HG03135 (cell line): Measurements from ENCODE around the gene DOC2B.

Source experiments
- ATAC-seq: cut with Tn5 transposase; IDR thresholded peaks from one replicate; pipeline ENCODE4 v1.9.1; 2021; ENCODE audit warnings: mild to moderate bottlenecking, moderate library complexity; ENCODE audit not compliant: unreplicated experiment

DOC2B gene

DNA sequence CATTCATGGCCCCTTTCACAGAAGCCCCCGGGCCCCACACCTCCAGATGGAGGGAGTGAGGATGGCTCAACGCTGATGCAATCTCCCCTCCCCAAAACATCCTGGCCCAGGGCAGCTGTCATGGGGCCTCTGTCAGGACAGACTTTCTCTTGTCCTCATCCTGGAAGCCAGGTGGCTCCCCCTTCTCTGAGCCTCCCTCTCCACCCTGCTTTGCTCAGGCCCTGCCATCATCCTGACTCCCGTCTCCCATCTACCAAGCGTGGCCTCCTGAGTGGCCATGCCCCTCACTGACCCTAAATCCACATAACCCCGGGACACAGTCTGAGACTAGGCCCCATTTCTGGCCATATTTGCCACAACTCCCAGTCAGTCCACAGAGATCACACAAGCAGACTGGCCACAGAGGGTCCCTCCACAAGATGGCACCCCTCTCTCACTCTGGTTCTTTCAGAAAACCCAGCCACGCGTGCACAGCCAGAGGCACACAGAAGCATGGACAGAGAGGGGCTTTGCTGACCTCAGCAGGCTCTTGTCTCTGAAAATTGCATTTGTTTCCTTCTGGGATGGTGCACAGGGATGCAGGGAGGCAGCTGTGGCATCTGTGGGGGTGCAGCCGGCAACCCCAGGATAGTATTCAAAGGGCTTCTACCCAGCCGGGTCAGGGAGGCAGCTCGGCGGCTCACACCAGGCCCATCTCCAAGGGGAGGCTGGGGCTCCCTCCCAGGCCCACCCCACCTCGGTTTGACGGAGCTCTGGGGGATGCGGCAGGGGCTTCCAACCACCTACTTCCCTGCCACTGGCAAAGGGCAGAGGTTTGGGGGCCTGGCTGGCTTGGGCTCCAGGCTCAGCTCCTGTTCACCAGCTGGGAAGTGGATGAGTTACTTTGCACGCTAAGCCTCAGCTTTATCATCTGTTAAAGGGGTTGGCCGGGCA lies 16.9 kb downstream of the DOC2B start:
- ATAC-seq: no peak

- no peak for ATAC-seq
Observed at GRCh38 chr17:163514-164098, 17.8 kb downstream of the DOC2B start.

GRCh38 chr17:162689-163088 lies 18.8 kb downstream of the DOC2B start:
- ATAC-seq: no peak

- no peak for ATAC-seq
Observed at GRCh38 chr17:161481-161880, 20.0 kb downstream of the DOC2B start.

DNA sequence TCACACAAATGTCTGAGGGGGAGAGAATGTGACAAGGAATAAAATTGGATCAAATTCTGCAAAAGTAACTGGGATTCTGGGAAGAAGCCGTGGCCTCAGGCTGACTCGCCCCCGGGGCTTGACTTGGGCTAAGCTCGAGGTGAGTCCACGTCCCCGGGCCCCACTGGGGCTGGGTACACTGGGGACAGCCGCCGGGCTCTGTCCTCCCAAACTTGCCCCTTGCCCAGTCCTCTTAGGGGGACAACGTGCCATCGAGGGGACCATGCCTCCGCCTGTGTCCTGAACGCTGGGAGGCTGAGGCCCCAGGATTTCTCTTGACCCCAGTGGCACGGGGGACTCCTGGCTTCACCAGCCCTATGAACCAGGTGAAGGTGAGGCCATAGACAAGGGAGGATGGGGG lies 21.1 kb downstream of the DOC2B start:
- ATAC-seq: no peak

DNA sequence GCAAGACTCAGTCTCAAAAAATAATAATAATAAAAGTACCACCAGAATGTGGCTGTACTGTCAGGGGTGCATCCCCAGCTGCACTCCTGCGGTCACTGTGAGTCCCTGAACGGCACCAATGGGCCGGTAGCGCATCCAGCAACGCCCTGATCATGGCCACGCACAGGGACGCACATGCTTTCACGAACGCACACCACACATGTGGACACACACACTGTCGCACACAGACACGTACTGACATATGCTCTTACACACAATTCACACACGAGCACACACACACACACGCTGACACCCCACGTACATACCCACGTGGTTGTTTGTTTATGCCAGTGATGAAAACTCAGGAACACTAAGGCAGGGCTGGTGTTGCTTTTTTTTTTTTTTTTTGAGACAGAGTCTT lies 21.8 kb downstream of the DOC2B start:
- no peak for ATAC-seq

- ATAC-seq: no peak
Observed at GRCh38 chr17:158379-158778, 23.1 kb downstream of the DOC2B start.

- no peak for ATAC-seq
Observed at GRCh38 chr17:157901-158300, 23.5 kb downstream of the DOC2B start.

- ATAC-seq: no peak
Observed at GRCh38 chr17:156946-157345, 24.5 kb downstream of the DOC2B start.

- no peak for ATAC-seq
Observed at GRCh38 chr17:156094-156621, 25.3 kb downstream of the DOC2B start.

- ATAC-seq: no peak
Observed at GRCh38 chr17:155576-155975, 25.9 kb downstream of the DOC2B start.

- no peak for ATAC-seq
Observed at GRCh38 chr17:153851-154250, 27.6 kb downstream of the DOC2B start.

GRCh38 chr17:152860-153420 lies 28.5 kb downstream of the DOC2B start:
- ATAC-seq: no peak

- no peak for ATAC-seq
Observed at GRCh38 chr17:151886-152859, 29.3 kb downstream of the DOC2B start.

GRCh38 chr17:151004-151403 lies 30.4 kb downstream of the DOC2B start:
- no peak for ATAC-seq

DNA sequence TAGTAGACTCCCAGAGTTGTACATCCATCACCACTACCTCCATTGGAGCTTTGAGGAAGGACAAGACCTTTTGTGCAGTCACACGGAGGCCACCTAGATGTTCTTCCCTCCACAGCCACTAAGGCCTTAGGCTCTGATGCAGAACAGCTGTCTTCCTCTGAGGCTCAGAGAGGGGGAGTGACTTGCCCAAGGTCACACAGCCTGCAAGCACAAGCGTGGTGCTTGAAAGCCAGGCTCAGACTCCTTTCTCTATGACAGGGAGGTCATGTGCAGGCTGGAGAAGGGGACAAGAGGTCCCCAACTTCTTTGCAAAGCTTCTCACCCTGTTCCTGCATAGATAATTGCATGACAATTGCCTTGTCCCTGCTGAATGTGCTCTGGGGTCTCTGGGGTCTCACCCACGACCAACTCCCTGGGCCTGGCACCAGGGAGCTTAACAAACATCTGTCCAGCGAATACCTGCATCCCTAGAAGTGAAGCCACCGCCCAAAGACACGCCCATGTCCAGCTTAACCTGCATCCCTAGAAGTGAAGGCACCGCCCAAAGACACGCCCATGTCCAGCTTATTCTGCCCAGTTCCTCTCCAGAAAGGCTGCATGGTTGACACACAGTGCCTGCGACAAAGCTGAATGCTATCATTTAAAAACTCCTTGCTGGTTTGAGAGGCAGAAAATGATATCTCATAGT lies 31.4 kb downstream of the DOC2B start:
- no peak for ATAC-seq

DNA sequence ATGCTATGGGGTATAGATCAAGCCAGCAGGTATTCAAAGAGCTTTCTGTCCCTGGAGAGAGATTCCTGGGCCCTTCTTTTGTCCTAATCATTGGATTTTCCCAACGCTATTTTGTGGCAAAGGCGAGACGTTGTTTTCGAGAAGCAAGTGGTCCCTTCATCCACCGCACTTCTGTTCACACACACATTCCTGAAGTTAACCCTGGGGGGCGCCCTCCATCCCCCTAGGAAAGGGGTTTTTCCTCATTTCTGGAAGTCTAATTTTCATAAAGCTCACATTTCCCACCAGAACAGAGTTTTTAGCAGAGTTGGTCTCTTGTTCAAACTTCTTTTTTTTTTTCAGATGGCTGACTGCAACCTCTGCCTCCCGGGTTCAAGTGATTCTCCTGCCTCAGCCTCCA lies 32.2 kb downstream of the DOC2B start:
- ATAC-seq: no peak

DNA sequence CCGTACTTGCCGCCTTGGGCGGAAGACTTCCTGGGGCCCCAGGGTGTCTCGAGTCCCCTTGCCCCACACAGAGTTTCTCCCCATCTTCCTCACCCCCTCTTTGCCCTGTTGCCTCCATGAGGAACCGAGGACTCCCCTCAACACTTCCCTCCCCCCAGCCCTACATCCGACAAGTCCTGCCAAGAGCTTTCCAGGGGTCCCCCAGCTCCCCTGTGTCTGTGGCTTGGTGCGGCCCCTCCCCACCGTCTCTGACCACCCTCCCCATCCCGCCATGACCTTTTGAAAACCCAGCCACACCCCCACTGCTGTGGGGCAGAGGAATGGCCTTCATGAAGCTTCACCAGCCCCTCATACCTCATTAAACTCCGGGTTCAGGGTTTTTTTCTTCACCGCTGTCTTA lies 32.7 kb downstream of the DOC2B start:
- no peak for ATAC-seq

DNA sequence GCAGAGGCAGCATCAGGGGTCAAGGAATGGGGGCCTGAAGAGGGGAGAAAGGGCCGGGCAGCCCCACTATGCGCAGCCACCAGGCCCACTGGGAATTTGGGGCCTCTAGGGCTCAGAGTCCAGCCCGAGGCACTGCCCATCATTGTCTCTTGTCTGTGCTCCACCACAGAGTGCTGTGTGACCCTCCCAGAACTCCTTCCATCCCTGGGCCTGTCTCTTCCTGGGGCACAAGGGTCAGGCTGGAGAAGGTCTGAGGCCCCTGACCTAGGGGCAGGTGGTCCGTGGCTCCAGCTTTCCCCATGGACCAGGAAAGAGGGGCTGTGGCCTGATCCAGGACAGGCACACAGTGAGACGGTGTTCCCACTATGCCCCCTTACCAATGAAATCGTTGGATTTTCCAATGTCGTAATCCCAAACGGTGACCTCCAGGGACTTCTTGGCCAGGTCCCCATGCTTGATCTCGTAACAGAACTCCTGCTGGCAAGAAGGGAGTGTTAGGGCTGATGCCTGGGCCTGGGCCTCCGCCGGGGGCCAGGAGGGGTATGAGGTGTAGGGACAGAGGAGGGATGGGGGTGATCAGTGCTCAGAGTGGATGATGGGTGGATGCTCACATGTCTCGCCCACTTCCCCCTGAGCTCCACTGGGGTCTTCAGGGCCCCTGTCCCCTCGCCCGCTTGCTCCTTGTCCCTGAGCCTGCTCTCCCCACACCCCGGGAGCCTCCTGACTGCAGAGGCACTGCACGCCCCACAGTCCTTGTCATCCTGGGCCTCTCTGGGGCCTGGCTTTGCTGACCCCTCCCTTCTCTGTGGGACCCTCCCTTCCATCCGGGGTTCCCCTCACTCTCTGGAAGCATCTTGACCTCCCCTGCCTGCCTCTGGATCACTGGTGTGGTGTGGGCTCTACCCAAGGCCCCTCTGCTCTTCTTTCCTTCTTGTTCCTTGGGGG lies 33.4 kb downstream of the DOC2B start:
- ATAC-seq: no peak
